ENCODE measurements around the gene RBSN.

RBSN gene

GRCh38 chr3:15094187-15094875 lies 4.6 kb downstream of the RBSN start:
- no peak for DNase-seq (ENCODE audit: low read depth)
- H3K4me3 ChIP-seq (ENCODE audit: low read depth, low read length), result no peak overlapping the region
- TF ChIP-seq POLR2A (IDR thresholded peaks at IDR 0.05; ENCODE audit: extremely low read depth, insufficient read length), result no peak
- TF ChIP-seq, protein P1, sequence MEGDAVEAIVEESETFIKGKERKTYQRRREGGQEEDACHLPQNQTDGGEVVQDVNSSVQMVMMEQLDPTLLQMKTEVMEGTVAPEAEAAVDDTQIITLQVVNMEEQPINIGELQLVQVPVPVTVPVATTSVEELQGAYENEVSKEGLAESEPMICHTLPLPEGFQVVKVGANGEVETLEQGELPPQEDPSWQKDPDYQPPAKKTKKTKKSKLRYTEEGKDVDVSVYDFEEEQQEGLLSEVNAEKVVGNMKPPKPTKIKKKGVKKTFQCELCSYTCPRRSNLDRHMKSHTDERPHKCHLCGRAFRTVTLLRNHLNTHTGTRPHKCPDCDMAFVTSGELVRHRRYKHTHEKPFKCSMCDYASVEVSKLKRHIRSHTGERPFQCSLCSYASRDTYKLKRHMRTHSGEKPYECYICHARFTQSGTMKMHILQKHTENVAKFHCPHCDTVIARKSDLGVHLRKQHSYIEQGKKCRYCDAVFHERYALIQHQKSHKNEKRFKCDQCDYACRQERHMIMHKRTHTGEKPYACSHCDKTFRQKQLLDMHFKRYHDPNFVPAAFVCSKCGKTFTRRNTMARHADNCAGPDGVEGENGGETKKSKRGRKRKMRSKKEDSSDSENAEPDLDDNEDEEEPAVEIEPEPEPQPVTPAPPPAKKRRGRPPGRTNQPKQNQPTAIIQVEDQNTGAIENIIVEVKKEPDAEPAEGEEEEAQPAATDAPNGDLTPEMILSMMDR (IDR thresholded peaks at IDR 0.05; ENCODE audit: low read depth, low read length), result no peak
- TF ChIP-seq, protein P2, sequence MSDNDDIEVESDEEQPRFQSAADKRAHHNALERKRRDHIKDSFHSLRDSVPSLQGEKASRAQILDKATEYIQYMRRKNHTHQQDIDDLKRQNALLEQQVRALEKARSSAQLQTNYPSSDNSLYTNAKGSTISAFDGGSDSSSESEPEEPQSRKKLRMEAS (IDR thresholded peaks at IDR 0.05; ENCODE audit: low read depth, low read length), result no peak
- TF ChIP-seq MYC (IDR thresholded peaks at IDR 0.05; ENCODE audit: low read depth, low read length), result no peak

GRCh38 chr3:15092686-15093085 lies 6.3 kb downstream of the RBSN start:
- no peak overlapping the region for H3K4me3 ChIP-seq (ENCODE audit: low read depth, low read length)
- TF ChIP-seq, protein P2 (IDR thresholded peaks at IDR 0.05; ENCODE audit: low read depth, low read length), result no peak
- TF ChIP-seq, protein P1 (IDR thresholded peaks at IDR 0.05; ENCODE audit: low read depth, low read length), result no peak
- no peak for TF ChIP-seq POLR2A (IDR thresholded peaks at IDR 0.05; ENCODE audit: extremely low read depth, insufficient read length)
- no peak for TF ChIP-seq MYC (IDR thresholded peaks at IDR 0.05; ENCODE audit: low read depth, low read length)
- no peak for DNase-seq (ENCODE audit: low read depth)

- DNase-seq (ENCODE audit: low read depth), result no peak
- H3K4me3 ChIP-seq (ENCODE audit: low read depth, low read length), result no peak overlapping the region
- TF ChIP-seq, protein P1 (IDR thresholded peaks at IDR 0.05; ENCODE audit: low read depth, low read length), result no peak
- no peak for TF ChIP-seq POLR2A (IDR thresholded peaks at IDR 0.05; ENCODE audit: extremely low read depth, insufficient read length)
These were observed 7.4 kb downstream of the RBSN start for GRCh38 chr3:15091575-15091974.

DNA sequence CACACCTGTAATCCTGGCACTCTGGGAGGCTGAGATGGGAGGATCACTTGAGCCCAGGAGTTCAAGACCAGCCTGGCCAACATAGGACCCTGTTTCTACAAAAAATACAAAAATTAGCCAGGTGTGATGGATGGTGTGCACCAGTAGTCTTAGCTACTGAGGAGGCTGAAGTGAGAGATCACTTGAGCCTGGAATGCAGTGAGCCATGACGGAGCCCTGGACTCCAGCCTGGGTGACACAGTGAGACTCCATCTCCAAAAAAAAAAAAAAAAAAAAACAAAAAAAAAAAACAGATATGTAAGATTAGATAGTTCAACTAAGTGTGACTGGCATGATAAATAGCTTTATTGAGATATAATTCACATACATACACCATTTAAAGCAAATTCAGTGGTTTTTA lies 9.7 kb downstream of the RBSN start:
- TF ChIP-seq, protein P2 (IDR thresholded peaks at IDR 0.05; ENCODE audit: low read depth, low read length), result no peak
- TF ChIP-seq MYC (IDR thresholded peaks at IDR 0.05; ENCODE audit: low read depth, low read length) (no peak), POLR2A (IDR thresholded peaks at IDR 0.05; ENCODE audit: extremely low read depth, insufficient read length) (no peak)
- TF ChIP-seq, protein P1 (IDR thresholded peaks at IDR 0.05; ENCODE audit: low read depth, low read length), result no peak
- no peak for DNase-seq (ENCODE audit: low read depth)

GRCh38 chr3:15086699-15087098 lies 12.2 kb downstream of the RBSN start:
- DNase-seq (ENCODE audit: low read depth), result no peak
- TF ChIP-seq MYC (IDR thresholded peaks at IDR 0.05; ENCODE audit: low read depth, low read length), result no peak
- no peak for TF ChIP-seq POLR2A (IDR thresholded peaks at IDR 0.05; ENCODE audit: extremely low read depth, insufficient read length)
- TF ChIP-seq, protein P1 (IDR thresholded peaks at IDR 0.05; ENCODE audit: low read depth, low read length), result no peak
- TF ChIP-seq, protein P2 (IDR thresholded peaks at IDR 0.05; ENCODE audit: low read depth, low read length), result no peak
- no peak overlapping the region for H3K4me3 ChIP-seq (ENCODE audit: low read depth, low read length)

More for the DNA sequence above, 9.7 kb downstream of the RBSN start:
- no peak overlapping the region for H3K4me3 ChIP-seq (ENCODE audit: low read depth, low read length)
